Loucy (cell line): ENCODE measurements around the gene IQCC.

Experiments
- H2AFZ ChIP-seq: fragments of 200-600 bp; sonication (generic); 2 replicates; pipeline ENCODE4 v1.6.0; 2016; ENCODE audit warnings: antibody characterized with exemption, mild to moderate bottlenecking, low read length, moderate library complexity
- H3F3A ChIP-seq: fragments of 200-600 bp; 2 replicates; pipeline ENCODE4 v1.6.0; 2016; ENCODE audit warnings: antibody characterized with exemption, low read depth, mild to moderate bottlenecking
- H3K27me3 ChIP-seq: fragments of 200-600 bp; sonication (generic); 2 replicates; pipeline ENCODE4 v1.6.1; 2014; ENCODE audit warnings: low read length, mild to moderate bottlenecking; ENCODE audit not compliant: insufficient read depth, poor library complexity, severe bottlenecking
- H3K36me3 ChIP-seq: fragments of 200-600 bp; sonication (generic); 2 replicates; pipeline ENCODE4 v1.6.1; 2016; ENCODE audit warnings: low read length; ENCODE audit not compliant: insufficient read depth
- H3K4me1 ChIP-seq: fragments of 200-600 bp; sonication (generic); 2 replicates; pipeline ENCODE4 v1.5.1; 2014; ENCODE audit warnings: low read length, mild to moderate bottlenecking; ENCODE audit not compliant: insufficient read depth, poor library complexity, severe bottlenecking
- H3K4me2 ChIP-seq: fragments of 200-600 bp; sonication (generic); 2 replicates; pipeline ENCODE4 v1.6.0; 2014; ENCODE audit warnings: antibody characterized with exemption, low read length, low read depth, mild to moderate bottlenecking; ENCODE audit not compliant: poor library complexity, severe bottlenecking
- H3K4me3 ChIP-seq: fragments of 200-600 bp; sonication (generic); 2 replicates; pipeline ENCODE4 v1.5.1; 2014; ENCODE audit warnings: low read length, mild to moderate bottlenecking, mixed read lengths; ENCODE audit not compliant: poor library complexity, severe bottlenecking
- H3K79me2 ChIP-seq: fragments of 200-600 bp; sonication (generic); 2 replicates; pipeline ENCODE4 v1.6.1; 2014; ENCODE audit warnings: low read length; ENCODE audit not compliant: insufficient read depth
- H3K9ac ChIP-seq: fragments of 200-600 bp; sonication (generic); 2 replicates; pipeline ENCODE4 v1.6.0; 2014; ENCODE audit warnings: mild to moderate bottlenecking, low read depth, low read length, moderate library complexity; ENCODE audit not compliant: poor library complexity, severe bottlenecking
- H3K9me2 ChIP-seq: fragments of 200-600 bp; sonication (generic); replicated peaks from 2 replicates; pipeline ENCODE4 v1.6.1; 2016; ENCODE audit warnings: low read depth, low read length, mixed read lengths
- H3K9me3 ChIP-seq: fragments of 200-600 bp; sonication (generic); 2 replicates; pipeline ENCODE4 v1.6.1; 2014; ENCODE audit warnings: mild to moderate bottlenecking, antibody characterized with exemption, low read length, low read depth; ENCODE audit not compliant: insufficient read depth
- H4K20me1 ChIP-seq: fragments of 200-600 bp; sonication (generic); 2 replicates; pipeline ENCODE4 v1.6.0; 2014; ENCODE audit warnings: antibody characterized with exemption, low read length, mild to moderate bottlenecking; ENCODE audit not compliant: insufficient read depth, poor library complexity, severe bottlenecking
- EZH2phosphoT487 ChIP-seq: fragments of 200-600 bp; IDR thresholded peaks from 2 replicates; pipeline ENCODE4 v1.6.1; 2018; ENCODE audit warnings: antibody characterized with exemption, mild to moderate bottlenecking, moderate library complexity, borderline replicate concordance
- TF ChIP-seq, protein P1 (sequence below): fragments of 200-600 bp; sonication (generic); conservative IDR thresholded peaks from 2 replicates; pipeline ENCODE4 v1.5.1; 2014; ENCODE audit warnings: mild to moderate bottlenecking, antibody characterized with exemption, low read length

Gene IQCC

GRCh38 chr1:32197837-32198236 is 7.6 kb upstream of the IQCC start:
- TF ChIP-seq EZH2phosphoT487: no peak
- TF ChIP-seq, protein P1, sequence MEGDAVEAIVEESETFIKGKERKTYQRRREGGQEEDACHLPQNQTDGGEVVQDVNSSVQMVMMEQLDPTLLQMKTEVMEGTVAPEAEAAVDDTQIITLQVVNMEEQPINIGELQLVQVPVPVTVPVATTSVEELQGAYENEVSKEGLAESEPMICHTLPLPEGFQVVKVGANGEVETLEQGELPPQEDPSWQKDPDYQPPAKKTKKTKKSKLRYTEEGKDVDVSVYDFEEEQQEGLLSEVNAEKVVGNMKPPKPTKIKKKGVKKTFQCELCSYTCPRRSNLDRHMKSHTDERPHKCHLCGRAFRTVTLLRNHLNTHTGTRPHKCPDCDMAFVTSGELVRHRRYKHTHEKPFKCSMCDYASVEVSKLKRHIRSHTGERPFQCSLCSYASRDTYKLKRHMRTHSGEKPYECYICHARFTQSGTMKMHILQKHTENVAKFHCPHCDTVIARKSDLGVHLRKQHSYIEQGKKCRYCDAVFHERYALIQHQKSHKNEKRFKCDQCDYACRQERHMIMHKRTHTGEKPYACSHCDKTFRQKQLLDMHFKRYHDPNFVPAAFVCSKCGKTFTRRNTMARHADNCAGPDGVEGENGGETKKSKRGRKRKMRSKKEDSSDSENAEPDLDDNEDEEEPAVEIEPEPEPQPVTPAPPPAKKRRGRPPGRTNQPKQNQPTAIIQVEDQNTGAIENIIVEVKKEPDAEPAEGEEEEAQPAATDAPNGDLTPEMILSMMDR: no peak
- Histone ChIP-seq H4K20me1 (peaks cover 46% of the 10 kb centered on the region), H3K9me3 (no peaks in the 10 kb centered on the region), H3K4me2 (no peak overlapping the region), H3F3A (peaks cover 7% of the 10 kb centered on the region; the same call in 1 of the 2 replicates), H3K79me2 (peaks cover 11% of the 10 kb centered on the region; the same call in 1 of the 2 replicates), H3K4me1 (peaks cover 50% of the 10 kb centered on the region), H3K27me3 (no peaks in the 10 kb centered on the region), H3K4me3 (no peak overlapping the region), H2AFZ (no peak overlapping the region), H3K36me3 (peaks cover 38% of the 10 kb centered on the region; the same call in 1 of the 2 replicates), H3K9ac (no peak overlapping the region), H3K9me2 (no peaks in the 10 kb centered on the region)

GRCh38 chr1:32198237-32199042 is 7.0 kb upstream of the IQCC start:
- peaks cover 11% of the 10 kb centered on the region; the same call in 1 of the 2 replicates for H3K79me2 ChIP-seq
- H3K9ac ChIP-seq: no peak overlapping the region
- no peaks in the 10 kb centered on the region for H3K9me3 ChIP-seq
- peaks cover 32% of the 10 kb centered on the region; the same call in 1 of the 2 replicates for H3K36me3 ChIP-seq
- H3K9me2 ChIP-seq: no peaks in the 10 kb centered on the region
- H2AFZ ChIP-seq: no peak overlapping the region
- H3K4me1 ChIP-seq: peaks cover 53% of the 10 kb centered on the region
- H3K4me2 ChIP-seq: no peak overlapping the region
- H3K27me3 ChIP-seq: no peaks in the 10 kb centered on the region
- no peak for TF ChIP-seq EZH2phosphoT487
- TF ChIP-seq, protein P1: no peak
- H3K4me3 ChIP-seq: no peak overlapping the region
- peaks cover 42% of the 10 kb centered on the region for H4K20me1 ChIP-seq
- H3F3A ChIP-seq: peaks cover 7% of the 10 kb centered on the region; the same call in 1 of the 2 replicates

DNA sequence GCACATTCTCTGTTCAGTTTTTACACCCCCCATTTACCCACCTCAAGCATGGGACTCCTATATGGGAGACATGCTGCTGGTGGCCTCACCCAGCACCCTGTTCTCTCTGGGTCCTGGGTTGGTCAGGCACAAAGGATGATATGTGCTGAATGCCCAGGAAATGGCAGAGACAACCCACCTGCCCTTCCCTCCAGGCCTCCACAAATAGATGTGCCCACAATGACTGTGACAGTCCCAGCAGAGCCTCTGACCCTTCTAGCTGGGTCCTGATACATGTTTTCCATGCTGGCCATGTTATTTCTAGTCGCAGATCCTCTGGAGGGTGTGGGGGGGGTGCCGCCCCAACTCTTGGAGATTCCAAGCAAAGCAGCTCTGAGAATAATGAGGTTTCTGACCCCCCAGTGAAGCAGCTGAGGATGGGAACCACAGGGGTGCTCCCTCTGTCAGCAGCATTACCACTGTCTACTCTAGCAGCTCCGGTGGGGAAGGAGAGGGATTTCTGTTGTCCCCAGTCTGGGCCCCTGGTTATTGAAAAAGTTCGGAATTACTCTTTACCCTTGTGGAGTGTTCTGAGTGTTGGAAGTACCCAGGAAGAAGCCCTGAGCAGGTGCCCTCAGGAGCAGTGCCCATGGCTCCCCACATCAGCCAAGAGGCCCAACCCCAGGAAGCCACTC is 6.3 kb upstream of the IQCC start:
- H3K36me3 ChIP-seq: peaks cover 25% of the 10 kb centered on the region; the same call in 1 of the 2 replicates
- peaks cover 11% of the 10 kb centered on the region; the same call in 1 of the 2 replicates for H3K79me2 ChIP-seq
- H3K9me3 ChIP-seq: no peaks in the 10 kb centered on the region
- no peaks in the 10 kb centered on the region for H3K27me3 ChIP-seq
- peaks cover 4% of the 10 kb centered on the region; the same call in 1 of the 2 replicates for H3F3A ChIP-seq
- TF ChIP-seq EZH2phosphoT487: no peak
- TF ChIP-seq, protein P1: no peak
- H2AFZ ChIP-seq: no peak overlapping the region
- no peak overlapping the region for H3K4me3 ChIP-seq
- H3K4me2 ChIP-seq: no peak overlapping the region
- no peak overlapping the region for H3K9ac ChIP-seq
- no peaks in the 10 kb centered on the region for H3K9me2 ChIP-seq
- peaks cover 42% of the 10 kb centered on the region for H4K20me1 ChIP-seq
- peaks cover 61% of the 10 kb centered on the region for H3K4me1 ChIP-seq
